OCI-LY7 (cell line): ENCODE data around the gene KRT23. TPM values are rescaled to one million over a fixed set of nuclear protein-coding genes. Genes with fewer than 3 reads are reported as not detected.

Source experiments
- BruUV-seq: library from RNA; stranded (reverse); fragments of 400-500 nt; replicated peaks from 2 replicates; lab custom pipeline; 2021; lab: Mats Ljungman, UMichigan
- CTCF ChIA-PET: fragments of 300-600 bp; sonication (Branson Sonifier 250); formaldehyde crosslinking; loops from one replicate; lab custom pipeline; 2022; ENCODE audit warnings: antibody characterized with exemption; ENCODE audit not compliant: unreplicated experiment; lab: Charles Lee
- POLR2A ChIA-PET: fragments of 300-600 bp; sonication (Branson Sonifier 250); formaldehyde crosslinking; loops from one replicate; lab custom pipeline; 2022; ENCODE audit warnings: antibody characterized with exemption; lab: Charles Lee
- DNase-seq: peaks from one replicate; pipeline ENCODE4 v3.0.0-alpha.2; 2015; ENCODE audit warnings: low spot score
- H2AFZ ChIP-seq: fragments of 200-600 bp; sonication (generic), shearing (Covaris generic); 2 replicates; pipeline ENCODE4 v1.6.1; 2014; ENCODE audit warnings: mild to moderate bottlenecking, antibody characterized with exemption, low read length, moderate library complexity
- H3K27ac ChIP-seq: fragments of 200-600 bp; sonication (generic); 2 replicates; pipeline ENCODE4 v1.5.1; 2014; ENCODE audit warnings: mixed run types, low read depth, mild to moderate bottlenecking, moderate library complexity, low read length, inconsistent platforms; ENCODE audit not compliant: poor library complexity, severe bottlenecking
- H3K36me3 ChIP-seq: fragments of 200-600 bp; sonication (generic); 2 replicates; pipeline ENCODE4 v1.6.1; 2014; ENCODE audit warnings: mild to moderate bottlenecking, antibody characterized with exemption, low read length, moderate library complexity, mixed read lengths; ENCODE audit not compliant: insufficient read depth
- H3K4me1 ChIP-seq: fragments of 200-600 bp; sonication (generic); 2 replicates; pipeline ENCODE4 v1.5.1; 2014; ENCODE audit warnings: mild to moderate bottlenecking, low read length; ENCODE audit not compliant: insufficient read depth, poor library complexity, severe bottlenecking
- H3K4me2 ChIP-seq: fragments of 200-600 bp; sonication (generic); 2 replicates; pipeline ENCODE4 v1.6.1; 2014; ENCODE audit warnings: mild to moderate bottlenecking, low read length
- H3K4me3 ChIP-seq: fragments of 200-600 bp; sonication (generic); 2 replicates; pipeline ENCODE4 v1.5.1; 2014; ENCODE audit warnings: mild to moderate bottlenecking, low read depth, low read length; ENCODE audit not compliant: poor library complexity, severe bottlenecking
- H3K79me2 ChIP-seq: fragments of 200-600 bp; sonication (generic); 2 replicates; pipeline ENCODE4 v1.6.1; 2016; ENCODE audit warnings: low read depth, mild to moderate bottlenecking, low read length, moderate library complexity, mixed read lengths; ENCODE audit not compliant: insufficient read depth
- H3K9me2 ChIP-seq: fragments of 200-600 bp; sonication (generic); 2 replicates; pipeline ENCODE4 v1.6.1; 2016; ENCODE audit warnings: mild to moderate bottlenecking, low read length, mixed read lengths; ENCODE audit not compliant: insufficient read depth
- H3K9me3 ChIP-seq: fragments of 200-600 bp; sonication (generic); 2 replicates; pipeline ENCODE4 v1.6.1; 2014; ENCODE audit warnings: mild to moderate bottlenecking, mixed run types, low read length, mixed read lengths
- H4K20me1 ChIP-seq: fragments of 200-600 bp; sonication (generic); 2 replicates; pipeline ENCODE4 v1.6.1; 2014; ENCODE audit warnings: mild to moderate bottlenecking, antibody characterized with exemption, low read length, moderate library complexity, mixed read lengths; ENCODE audit not compliant: insufficient read depth
- EZH2phosphoT487 ChIP-seq: fragments of 200-600 bp; sonication (generic); IDR thresholded peaks from 2 replicates; pipeline ENCODE4 v1.6.1; 2018; ENCODE audit warnings: low read depth, borderline replicate concordance, mild to moderate bottlenecking, mixed run types, antibody characterized with exemption, low read length, moderate library complexity, mixed read lengths
- intact Hi-C: fragments of 100-400 bp; cut with micrococcal nuclease; formaldehyde crosslinking; loops from one replicate; pipeline ENCODE4 v1.10.0; 2022; ENCODE audit not compliant: unreplicated experiment
- total RNA-seq, 2 experiments: library from RNA; depleted of rRNA in 1 of 2; stranded (reverse); fragments of >200 nt in 1 of 2; shearing (Covaris generic) in 1 of 2; gene quantifications; 2 replicates each; pipeline ENCODE4 v1.2.3, GENCODE V29; 2014 to 2022
- TF ChIP-seq, protein P1 (sequence below): fragments of 200-600 bp; sonication (generic); conservative IDR thresholded peaks from 2 replicates; pipeline ENCODE4 v1.5.1; 2014; ENCODE audit warnings: mild to moderate bottlenecking, antibody characterized with exemption, low read length, moderate library complexity, mixed read lengths

The KRT23 gene
- total RNA-seq, 2 experiments from 2014 or later = not detected

DNA sequence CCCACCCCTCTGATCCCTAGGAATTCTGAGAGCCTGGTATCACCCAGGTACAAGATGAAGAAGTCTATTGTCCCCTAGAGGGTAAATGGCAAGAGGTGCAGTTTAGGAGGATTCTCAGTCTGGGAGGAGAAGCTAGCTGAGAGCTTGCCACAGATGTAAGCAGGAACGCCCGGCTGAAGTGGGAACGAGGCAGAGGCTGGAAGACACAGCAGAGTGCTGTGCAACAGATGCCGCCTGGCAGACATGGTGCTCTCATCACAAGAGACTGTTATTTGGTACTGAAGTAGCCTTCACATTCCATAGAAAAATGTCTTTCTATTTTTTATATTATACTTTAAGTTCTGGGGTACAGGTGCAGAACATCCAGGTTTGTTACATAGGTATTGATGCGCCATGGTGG is 32.1 kb downstream of the KRT23 start:
- ChIA-PET CTCF (interaction anchor here (0.5 kb wide), 1 partner anchor 308 kb away, joined by 3 read pairs; no protein-coding TSS in a partner anchor), POLR2A (no interaction called here)
- TF ChIP-seq EZH2phosphoT487 = no peak
- TF ChIP-seq, protein P1, sequence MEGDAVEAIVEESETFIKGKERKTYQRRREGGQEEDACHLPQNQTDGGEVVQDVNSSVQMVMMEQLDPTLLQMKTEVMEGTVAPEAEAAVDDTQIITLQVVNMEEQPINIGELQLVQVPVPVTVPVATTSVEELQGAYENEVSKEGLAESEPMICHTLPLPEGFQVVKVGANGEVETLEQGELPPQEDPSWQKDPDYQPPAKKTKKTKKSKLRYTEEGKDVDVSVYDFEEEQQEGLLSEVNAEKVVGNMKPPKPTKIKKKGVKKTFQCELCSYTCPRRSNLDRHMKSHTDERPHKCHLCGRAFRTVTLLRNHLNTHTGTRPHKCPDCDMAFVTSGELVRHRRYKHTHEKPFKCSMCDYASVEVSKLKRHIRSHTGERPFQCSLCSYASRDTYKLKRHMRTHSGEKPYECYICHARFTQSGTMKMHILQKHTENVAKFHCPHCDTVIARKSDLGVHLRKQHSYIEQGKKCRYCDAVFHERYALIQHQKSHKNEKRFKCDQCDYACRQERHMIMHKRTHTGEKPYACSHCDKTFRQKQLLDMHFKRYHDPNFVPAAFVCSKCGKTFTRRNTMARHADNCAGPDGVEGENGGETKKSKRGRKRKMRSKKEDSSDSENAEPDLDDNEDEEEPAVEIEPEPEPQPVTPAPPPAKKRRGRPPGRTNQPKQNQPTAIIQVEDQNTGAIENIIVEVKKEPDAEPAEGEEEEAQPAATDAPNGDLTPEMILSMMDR = no peak
- no peaks in the 10 kb centered on the region for H3K9me2 ChIP-seq
- no peak overlapping the region for H3K27ac ChIP-seq
- intact Hi-C loops = loop anchor here (5.0 kb wide), 4 partner anchors 103 to 757 kb away; no protein-coding TSS in a partner anchor
- no peak overlapping the region for H2AFZ ChIP-seq
- no peaks in the 10 kb centered on the region for H3K9me3 ChIP-seq
- no peaks in the 10 kb centered on the region for H3K79me2 ChIP-seq
- no peaks in the 10 kb centered on the region for H4K20me1 ChIP-seq
- H3K36me3 ChIP-seq = no peaks in the 10 kb centered on the region
- BruUV-seq = no TSS peak
- no peaks in the 10 kb centered on the region for H3K4me1 ChIP-seq
- no peak overlapping the region for H3K4me3 ChIP-seq
- no peak for DNase-seq
- no peak overlapping the region for H3K4me2 ChIP-seq

DNA sequence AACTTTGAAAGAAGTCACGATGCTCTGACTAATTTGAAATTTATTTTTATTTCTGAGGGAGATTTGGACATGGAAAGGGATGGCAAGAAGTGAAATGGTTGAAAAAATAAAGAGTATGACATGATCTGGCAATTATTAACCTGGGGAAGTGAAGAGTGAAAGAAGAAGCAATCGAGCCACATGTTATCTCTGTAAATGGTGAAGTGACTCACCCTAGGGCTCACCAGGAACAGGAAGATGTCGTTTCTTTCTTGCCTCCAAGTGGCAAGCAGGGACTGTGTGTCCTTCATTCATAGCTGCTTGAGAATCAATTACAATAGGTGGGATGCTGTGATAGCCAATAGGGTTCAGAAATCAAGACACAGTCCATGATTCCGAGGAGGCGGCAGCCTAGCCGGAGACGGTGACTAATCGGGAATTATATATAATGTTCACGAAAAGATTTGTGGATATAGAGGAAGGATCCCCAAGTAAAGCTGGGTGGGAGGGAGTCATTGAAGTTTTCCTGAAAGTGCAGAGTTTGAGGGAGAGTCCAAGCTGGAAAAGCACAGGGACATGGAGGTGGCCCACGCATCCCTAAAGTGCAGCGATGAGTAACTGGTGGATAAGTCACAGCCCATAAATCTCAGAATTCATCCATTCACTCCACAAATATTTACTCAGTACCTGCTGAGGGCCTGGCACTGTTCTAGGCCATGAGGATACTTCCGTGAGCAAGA is 34.2 kb downstream of the KRT23 start:
- no peak overlapping the region for H3K27ac ChIP-seq
- no peak overlapping the region for H2AFZ ChIP-seq
- intact Hi-C loops = no loop called here
- H4K20me1 ChIP-seq = no peaks in the 10 kb centered on the region
- no peaks in the 10 kb centered on the region for H3K4me1 ChIP-seq
- H3K4me2 ChIP-seq = no peak overlapping the region
- H3K36me3 ChIP-seq = no peaks in the 10 kb centered on the region
- BruUV-seq = no TSS peak
- no peak overlapping the region for H3K4me3 ChIP-seq
- no peaks in the 10 kb centered on the region for H3K79me2 ChIP-seq
- DNase-seq = no peak
- no peaks in the 10 kb centered on the region for H3K9me3 ChIP-seq
- POLR2A ChIA-PET = no interaction called here
- TF ChIP-seq, protein P1 = no peak
- no peak for TF ChIP-seq EZH2phosphoT487
- CTCF ChIA-PET = no interaction called here
- H3K9me2 ChIP-seq = no peaks in the 10 kb centered on the region

- Histone ChIP-seq H4K20me1 (no peaks in the 10 kb centered on the region), H3K9me3 (no peaks in the 10 kb centered on the region), H3K36me3 (no peaks in the 10 kb centered on the region), H3K27ac (no peak overlapping the region), H3K4me1 (no peaks in the 10 kb centered on the region), H3K4me2 (no peak overlapping the region), H3K79me2 (no peaks in the 10 kb centered on the region), H3K9me2 (no peaks in the 10 kb centered on the region), H2AFZ (no peak overlapping the region), H3K4me3 (no peak overlapping the region)
- TF ChIP-seq EZH2phosphoT487 = no peak
- TF ChIP-seq, protein P1 = no peak
- POLR2A ChIA-PET = no interaction called here
- intact Hi-C loops = no loop called here
- no peak for DNase-seq
- BruUV-seq = no TSS peak
- CTCF ChIA-PET = no interaction called here
Measured at GRCh38 chr17:40902498-40902897, 34.9 kb downstream of the KRT23 start.
